HG02852 (cell line): ENCODE measurements around the gene SOS1.
"Not testable (repeated sequence)": the region's sequence is repeated elsewhere in the genome, so short reads cannot be mapped to it uniquely, and the experiment has no call there.

Source experiments
- ATAC-seq: cut with Tn5 transposase; IDR thresholded peaks from one replicate; pipeline ENCODE4 v1.9.1; 2021; ENCODE audit warnings: mild to moderate bottlenecking, moderate library complexity; ENCODE audit not compliant: unreplicated experiment

SOS1 gene

GRCh38 chr2:39139511-39140237, 18.8 kb upstream of the SOS1 start:
- no peak for ATAC-seq

- no peak for ATAC-seq
Observed at GRCh38 chr2:39138837-39139211, 18.0 kb upstream of the SOS1 start.

- ATAC-seq: not testable (repeated sequence)
Observed at GRCh38 chr2:39138187-39138836, 17.5 kb upstream of the SOS1 start.

- ATAC-seq: no peak
Observed at GRCh38 chr2:39136799-39137198, 15.9 kb upstream of the SOS1 start.

GRCh38 chr2:39135690-39136259, 14.9 kb upstream of the SOS1 start:
- ATAC-seq: no peak

- no peak for ATAC-seq
Observed at GRCh38 chr2:39133215-39133851, 12.5 kb upstream of the SOS1 start.

GRCh38 chr2:39128919-39129391, 8.1 kb upstream of the SOS1 start:
- peak; percentile 53 for ATAC-seq

- ATAC-seq: peak; percentile 43
Observed at GRCh38 chr2:39127973-39128372, 7.1 kb upstream of the SOS1 start.

GRCh38 chr2:39124746-39125057, 3.9 kb upstream of the SOS1 start:
- no peak for ATAC-seq

GRCh38 chr2:39124000-39124745, 3.3 kb upstream of the SOS1 start:
- ATAC-seq: peak; percentile 51

GRCh38 chr2:39123436-39123999, 2.7 kb upstream of the SOS1 start:
- ATAC-seq: no peak

GRCh38 chr2:39121523-39122063, 742 bp upstream of the SOS1 start:
- ATAC-seq: no peak

- ATAC-seq: peak; percentile 18
Observed at GRCh38 chr2:39120521-39120770, 405 bp downstream of the SOS1 start.

- ATAC-seq: peak; percentile 46
Observed at GRCh38 chr2:39119732-39120520, 925 bp downstream of the SOS1 start.

GRCh38 chr2:39118786-39119499, 1.9 kb downstream of the SOS1 start:
- no peak for ATAC-seq

- ATAC-seq: no peak
Observed at GRCh38 chr2:39115556-39115955, 5.3 kb downstream of the SOS1 start.

GRCh38 chr2:39114771-39115170, 6.1 kb downstream of the SOS1 start:
- no peak for ATAC-seq

GRCh38 chr2:39109537-39109936, 11.3 kb downstream of the SOS1 start:
- ATAC-seq: no peak

- ATAC-seq: no peak
Observed at GRCh38 chr2:39108377-39108776, 12.5 kb downstream of the SOS1 start.
